Adrenal gland (tissue), 5 donors: ENCODE measurements around the gene MMEL1.

Experiments
- POLR2A ChIP-seq, 2 donors: fragments of 450-650 bp; IDR thresholded peaks; one replicate each; pipeline ENCODE4 v1.6.1; 2017; ENCODE audit warnings: antibody characterized with exemption in 2 of 2, mild to moderate bottlenecking in 2 of 2, moderate library complexity in 1 of 2
- TF ChIP-seq, protein P1 (sequence below), 6 experiments: fragments of 450-650 bp in 4 of 6; fragments of 200-600 bp in 2 of 6; sonication (generic) in 1 of 6; IDR thresholded peaks; 1 replicate in 5 of 6; 2 replicates in 1 of 6; pipeline versions ENCODE4 v1.5.1 to v1.8.0; 2016 to 2021; ENCODE audit warnings: antibody characterized with exemption in 6 of 6, mild to moderate bottlenecking in 2 of 6, moderate library complexity in 1 of 6
- donor health status: DM: no; HTN: no; CAD: no.

DNA sequence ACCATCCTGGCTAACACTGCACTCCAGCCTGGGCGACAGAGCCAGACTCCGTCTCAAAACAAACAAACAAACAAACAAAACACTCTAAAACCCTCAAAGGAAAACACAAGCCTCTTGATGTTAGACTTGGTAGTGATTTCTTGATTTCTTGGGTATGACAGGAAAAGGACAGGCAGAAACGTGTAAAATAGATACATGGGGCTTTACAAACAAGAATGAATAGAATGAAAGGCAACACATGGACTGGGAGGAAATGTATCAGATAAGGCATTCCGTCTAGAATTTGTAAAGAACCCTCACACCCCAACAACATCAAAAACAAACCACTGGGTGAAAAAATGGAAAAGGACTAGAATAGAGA lies 54.1 kb downstream of the MMEL1 start:
- TF ChIP-seq POLR2A (IDR thresholded peaks at IDR 0.05): peak in 1 of 2 donors; percentile 11
- TF ChIP-seq, protein P1, sequence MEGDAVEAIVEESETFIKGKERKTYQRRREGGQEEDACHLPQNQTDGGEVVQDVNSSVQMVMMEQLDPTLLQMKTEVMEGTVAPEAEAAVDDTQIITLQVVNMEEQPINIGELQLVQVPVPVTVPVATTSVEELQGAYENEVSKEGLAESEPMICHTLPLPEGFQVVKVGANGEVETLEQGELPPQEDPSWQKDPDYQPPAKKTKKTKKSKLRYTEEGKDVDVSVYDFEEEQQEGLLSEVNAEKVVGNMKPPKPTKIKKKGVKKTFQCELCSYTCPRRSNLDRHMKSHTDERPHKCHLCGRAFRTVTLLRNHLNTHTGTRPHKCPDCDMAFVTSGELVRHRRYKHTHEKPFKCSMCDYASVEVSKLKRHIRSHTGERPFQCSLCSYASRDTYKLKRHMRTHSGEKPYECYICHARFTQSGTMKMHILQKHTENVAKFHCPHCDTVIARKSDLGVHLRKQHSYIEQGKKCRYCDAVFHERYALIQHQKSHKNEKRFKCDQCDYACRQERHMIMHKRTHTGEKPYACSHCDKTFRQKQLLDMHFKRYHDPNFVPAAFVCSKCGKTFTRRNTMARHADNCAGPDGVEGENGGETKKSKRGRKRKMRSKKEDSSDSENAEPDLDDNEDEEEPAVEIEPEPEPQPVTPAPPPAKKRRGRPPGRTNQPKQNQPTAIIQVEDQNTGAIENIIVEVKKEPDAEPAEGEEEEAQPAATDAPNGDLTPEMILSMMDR (IDR thresholded peaks at IDR 0.05): no peak
